Measurements from ENCODE around the gene HELB. TPM values are rescaled to one million over a fixed set of nuclear protein-coding genes. Genes with fewer than 3 reads are reported as not detected.
A peak's percentile ranks its signal among the peaks of the same experiment; 100 is the strongest.

Gene HELB
- total RNA-seq, 1 experiment from 2014 or later = 9.3 TPM

DNA sequence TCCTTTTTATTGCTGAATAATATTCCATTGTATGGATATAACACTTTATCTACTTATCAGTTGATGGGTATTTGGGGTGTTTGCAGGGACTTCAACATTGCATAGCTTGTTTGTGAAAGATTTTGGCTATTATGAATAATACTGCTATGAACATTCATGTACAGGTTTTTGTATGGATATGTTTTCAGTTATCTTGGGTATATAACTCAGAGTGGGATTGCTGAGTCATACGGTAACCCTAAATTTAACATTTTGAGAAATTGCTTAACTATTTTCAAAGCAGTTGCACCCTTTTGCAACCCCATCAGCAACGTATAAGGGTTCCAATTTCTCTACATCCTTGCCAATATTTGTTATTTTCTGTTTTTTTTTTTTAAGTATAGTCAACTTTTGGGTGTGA lies 27.3 kb upstream of the HELB start (continued):
- TF ChIP-seq, protein P1, sequence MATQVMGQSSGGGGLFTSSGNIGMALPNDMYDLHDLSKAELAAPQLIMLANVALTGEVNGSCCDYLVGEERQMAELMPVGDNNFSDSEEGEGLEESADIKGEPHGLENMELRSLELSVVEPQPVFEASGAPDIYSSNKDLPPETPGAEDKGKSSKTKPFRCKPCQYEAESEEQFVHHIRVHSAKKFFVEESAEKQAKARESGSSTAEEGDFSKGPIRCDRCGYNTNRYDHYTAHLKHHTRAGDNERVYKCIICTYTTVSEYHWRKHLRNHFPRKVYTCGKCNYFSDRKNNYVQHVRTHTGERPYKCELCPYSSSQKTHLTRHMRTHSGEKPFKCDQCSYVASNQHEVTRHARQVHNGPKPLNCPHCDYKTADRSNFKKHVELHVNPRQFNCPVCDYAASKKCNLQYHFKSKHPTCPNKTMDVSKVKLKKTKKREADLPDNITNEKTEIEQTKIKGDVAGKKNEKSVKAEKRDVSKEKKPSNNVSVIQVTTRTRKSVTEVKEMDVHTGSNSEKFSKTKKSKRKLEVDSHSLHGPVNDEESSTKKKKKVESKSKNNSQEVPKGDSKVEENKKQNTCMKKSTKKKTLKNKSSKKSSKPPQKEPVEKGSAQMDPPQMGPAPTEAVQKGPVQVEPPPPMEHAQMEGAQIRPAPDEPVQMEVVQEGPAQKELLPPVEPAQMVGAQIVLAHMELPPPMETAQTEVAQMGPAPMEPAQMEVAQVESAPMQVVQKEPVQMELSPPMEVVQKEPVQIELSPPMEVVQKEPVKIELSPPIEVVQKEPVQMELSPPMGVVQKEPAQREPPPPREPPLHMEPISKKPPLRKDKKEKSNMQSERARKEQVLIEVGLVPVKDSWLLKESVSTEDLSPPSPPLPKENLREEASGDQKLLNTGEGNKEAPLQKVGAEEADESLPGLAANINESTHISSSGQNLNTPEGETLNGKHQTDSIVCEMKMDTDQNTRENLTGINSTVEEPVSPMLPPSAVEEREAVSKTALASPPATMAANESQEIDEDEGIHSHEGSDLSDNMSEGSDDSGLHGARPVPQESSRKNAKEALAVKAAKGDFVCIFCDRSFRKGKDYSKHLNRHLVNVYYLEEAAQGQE (IDR thresholded peaks at IDR 0.05; ENCODE audit: low read depth) = no peak
- TF ChIP-seq TCF7L2 (IDR thresholded peaks at IDR 0.05; ENCODE audit: borderline replicate concordance, extremely low read depth, insufficient read depth, insufficient read length) (no peak), YY1 (IDR thresholded peaks at IDR 0.05; ENCODE audit: extremely low read depth, insufficient replicate concordance, low read depth, low read length) (no peak)

DNA sequence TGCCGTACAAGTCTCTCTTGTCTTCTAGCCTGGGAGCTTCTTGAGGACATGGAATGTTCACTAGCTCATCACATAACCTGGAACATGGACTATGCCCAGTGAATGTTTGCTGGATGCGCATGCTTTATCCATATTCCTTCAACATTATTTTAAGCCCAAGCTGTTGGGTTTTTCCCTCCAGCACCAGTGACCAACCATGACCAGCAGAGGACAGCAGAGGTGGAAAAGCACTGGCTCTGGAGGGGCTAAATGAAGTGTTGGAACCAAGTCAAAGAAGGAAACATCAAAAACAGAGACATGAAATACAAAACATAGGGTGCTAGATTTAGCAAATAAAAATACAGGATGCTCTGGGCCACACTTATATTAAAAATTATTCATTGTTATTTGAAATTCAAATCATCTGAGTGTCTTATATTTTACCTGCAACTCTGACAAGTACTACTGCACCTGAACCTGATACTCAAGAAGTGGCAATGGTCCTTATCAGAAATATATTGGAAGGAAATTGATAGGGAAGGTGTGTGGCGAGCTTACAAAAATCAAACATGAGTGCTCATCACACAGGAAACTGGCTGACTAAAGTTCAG lies 23.1 kb upstream of the HELB start:
- RAD21 ChIA-PET (ENCODE audit: low non-redundant PET in 1 of 2, low total read pairs in 2 of 2, uncharacterized antibody in 2 of 2, unreplicated experiment in 2 of 2) = interaction anchor here in 1 of 2 experiments (0.6 kb wide), 1 partner anchor 44 kb away, joined by 5 read pairs; no protein-coding TSS in a partner anchor
- no peak overlapping the region for H3K4me2 ChIP-seq (ENCODE audit: low read length)
- POLR2A ChIA-PET = interaction anchor here (1.0 kb wide), 1 partner anchor 23 kb away, joined by 3 read pairs; the partner anchor contains the start of gene HELB
- intact Hi-C loops (cut with micrococcal nuclease) = loop anchor here (1.0 to 5.0 kb wide), 2 partner anchors 130 to 413 kb away; no protein-coding TSS in a partner anchor
- ATAC-seq = peak; percentile 92
- H3K4me3 ChIP-seq (replicated peaks in 1 of 2; ENCODE audit: low read depth in 1 of 2, low read length in 2 of 2) = no peak overlapping the region
- no peaks in the 10 kb centered on the region for H3K9me2 ChIP-seq (ENCODE audit: insufficient read depth)
- no peaks in the 10 kb centered on the region for H3K79me2 ChIP-seq (ENCODE audit: insufficient read depth, low read length)
- DNase-seq (ENCODE audit: low read depth, low spot score) = peak; percentile 33
- no peaks in the 10 kb centered on the region for H3K9me3 ChIP-seq (ENCODE audit: control insufficient read depth in 1 of 2, insufficient read depth in 1 of 2, low read depth in 1 of 2, low read length in 2 of 2)
- BruUV-seq (replicated peaks) = no TSS peak
- no peaks in the 10 kb centered on the region for H3K4me1 ChIP-seq (ENCODE audit: control insufficient read depth in 1 of 2, insufficient read depth in 2 of 2, low read length in 2 of 2)
- no peak overlapping the region for H3K9ac ChIP-seq (ENCODE audit: low read length)
- H4K20me1 ChIP-seq (ENCODE audit: insufficient read depth) = no peaks in the 10 kb centered on the region
- H3K36me3 ChIP-seq (ENCODE audit: control insufficient read depth in 1 of 2, insufficient read depth in 2 of 2, low read length in 2 of 2) = no peaks in the 10 kb centered on the region
- no peak overlapping the region for H2AFZ ChIP-seq (ENCODE audit: low read depth, low read length, poor library complexity, severe bottlenecking)
- no peak overlapping the region for H3K27ac ChIP-seq (ENCODE audit: low read depth, low read length)
- H3K27me3 ChIP-seq (ENCODE audit: insufficient read depth, low read length) = 0 out of 2 replicates have a peak, but pooled peaks cover 4% of the 10 kb centered on the region
- CTCF ChIA-PET = interaction anchor here (0.6 to 2.5 kb wide), 8 partner anchors 9 to 276 kb away, joined by 3 to 17 read pairs (median 5); partner anchors contain the start of gene TMBIM4
- 0 out of 2 replicates have a peak, but pooled peaks have one; percentile 29 for TF ChIP-seq CBX3 (IDR thresholded peaks at IDR 0.05; ENCODE audit: low read depth)
- peak; percentile 74 for TF ChIP-seq RAD21 (IDR thresholded peaks at IDR 0.05; ENCODE audit: low read depth)
- no peak for TF ChIP-seq ZNF274 (IDR thresholded peaks at IDR 0.05; ENCODE audit: low read depth, low read length)
- no peak for TF ChIP-seq FOSL1 (IDR thresholded peaks at IDR 0.05; ENCODE audit: low read depth)
- TF ChIP-seq, protein P2, sequence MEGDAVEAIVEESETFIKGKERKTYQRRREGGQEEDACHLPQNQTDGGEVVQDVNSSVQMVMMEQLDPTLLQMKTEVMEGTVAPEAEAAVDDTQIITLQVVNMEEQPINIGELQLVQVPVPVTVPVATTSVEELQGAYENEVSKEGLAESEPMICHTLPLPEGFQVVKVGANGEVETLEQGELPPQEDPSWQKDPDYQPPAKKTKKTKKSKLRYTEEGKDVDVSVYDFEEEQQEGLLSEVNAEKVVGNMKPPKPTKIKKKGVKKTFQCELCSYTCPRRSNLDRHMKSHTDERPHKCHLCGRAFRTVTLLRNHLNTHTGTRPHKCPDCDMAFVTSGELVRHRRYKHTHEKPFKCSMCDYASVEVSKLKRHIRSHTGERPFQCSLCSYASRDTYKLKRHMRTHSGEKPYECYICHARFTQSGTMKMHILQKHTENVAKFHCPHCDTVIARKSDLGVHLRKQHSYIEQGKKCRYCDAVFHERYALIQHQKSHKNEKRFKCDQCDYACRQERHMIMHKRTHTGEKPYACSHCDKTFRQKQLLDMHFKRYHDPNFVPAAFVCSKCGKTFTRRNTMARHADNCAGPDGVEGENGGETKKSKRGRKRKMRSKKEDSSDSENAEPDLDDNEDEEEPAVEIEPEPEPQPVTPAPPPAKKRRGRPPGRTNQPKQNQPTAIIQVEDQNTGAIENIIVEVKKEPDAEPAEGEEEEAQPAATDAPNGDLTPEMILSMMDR (IDR thresholded peaks at IDR 0.05 in 2 of 3, conservative IDR thresholded peaks at IDR 0.05 in 1 of 3; ENCODE audit: borderline replicate concordance in 1 of 3, insufficient read depth in 1 of 3, low read depth in 2 of 3, low read length in 2 of 3) = peak; percentile 81 to 90 (median 89)
- TF ChIP-seq, protein P3, sequence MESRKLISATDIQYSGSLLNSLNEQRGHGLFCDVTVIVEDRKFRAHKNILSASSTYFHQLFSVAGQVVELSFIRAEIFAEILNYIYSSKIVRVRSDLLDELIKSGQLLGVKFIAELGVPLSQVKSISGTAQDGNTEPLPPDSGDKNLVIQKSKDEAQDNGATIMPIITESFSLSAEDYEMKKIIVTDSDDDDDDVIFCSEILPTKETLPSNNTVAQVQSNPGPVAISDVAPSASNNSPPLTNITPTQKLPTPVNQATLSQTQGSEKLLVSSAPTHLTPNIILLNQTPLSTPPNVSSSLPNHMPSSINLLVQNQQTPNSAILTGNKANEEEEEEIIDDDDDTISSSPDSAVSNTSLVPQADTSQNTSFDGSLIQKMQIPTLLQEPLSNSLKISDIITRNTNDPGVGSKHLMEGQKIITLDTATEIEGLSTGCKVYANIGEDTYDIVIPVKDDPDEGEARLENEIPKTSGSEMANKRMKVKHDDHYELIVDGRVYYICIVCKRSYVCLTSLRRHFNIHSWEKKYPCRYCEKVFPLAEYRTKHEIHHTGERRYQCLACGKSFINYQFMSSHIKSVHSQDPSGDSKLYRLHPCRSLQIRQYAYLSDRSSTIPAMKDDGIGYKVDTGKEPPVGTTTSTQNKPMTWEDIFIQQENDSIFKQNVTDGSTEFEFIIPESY (IDR thresholded peaks at IDR 0.05; ENCODE audit: extremely low read depth, insufficient replicate concordance, low read length) = no peak
- peak; percentile 28; the same call in 1 of the 2 replicates for TF ChIP-seq SP1 (IDR thresholded peaks at IDR 0.05; ENCODE audit: low read depth)
- TF ChIP-seq SRF (IDR thresholded peaks at IDR 0.05; ENCODE audit: low read depth) = no peak

Measured in HCT116 (cell line).